ENCODE data around the gene ATOX1. TPM values are rescaled to one million over a fixed set of nuclear protein-coding genes. Genes with fewer than 3 reads are reported as not detected.

ATOX1 gene
- total and polyA plus RNA-seq, 2 experiments from 2014 or later = 118 to 134 TPM

DNA sequence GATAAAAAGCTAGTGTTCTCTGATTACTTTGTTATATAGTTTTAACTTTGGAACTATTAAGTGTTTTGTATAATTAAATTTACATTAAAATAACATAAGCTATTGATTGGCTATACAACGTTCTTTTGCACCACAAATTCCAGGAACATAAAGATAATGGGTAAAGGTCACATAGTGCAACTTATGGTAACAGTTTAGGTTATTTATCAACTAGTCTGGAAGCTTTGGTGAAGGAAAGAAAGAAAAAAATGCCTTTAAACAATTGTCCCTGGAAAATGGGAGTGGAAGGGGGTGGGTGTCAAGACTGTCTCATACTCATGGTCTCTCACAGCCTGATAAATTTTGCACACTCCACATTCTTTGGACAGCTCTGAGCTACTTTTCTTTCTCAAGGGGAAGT lies 54.7 kb downstream of the ATOX1 start:
- Mint-ChIP-seq H3K27me3 (ENCODE audit: insufficient read depth, low read depth, poor library complexity) (peaks cover 3% of the 10 kb centered on the region), H3K27ac (no peak overlapping the region), H3K36me3 (ENCODE audit: low read depth) (no peaks in the 10 kb centered on the region), H3K9me3 (no peaks in the 10 kb centered on the region; the same call in 2 of the 3 replicates), H3K4me1 (peaks cover 14% of the 10 kb centered on the region), H3K4me3 (no peak overlapping the region)
- DNase-seq (ENCODE audit: low spot score) (no peak), ATAC-seq (no peak)
- Histone ChIP-seq H3K4me1 (ENCODE audit: insufficient read depth) (no peaks in the 10 kb centered on the region; the same call in 1 of the 2 replicates), H2AFZ (no peak overlapping the region), H3K9me2 (ENCODE audit: insufficient read depth) (no peaks in the 10 kb centered on the region), H4K20me1 (replicated peaks; ENCODE audit: insufficient read depth) (no peaks in the 10 kb centered on the region), H3K36me3 (ENCODE audit: insufficient read depth) (no peaks in the 10 kb centered on the region), H3K27ac (ENCODE audit: low read depth) (no peak overlapping the region), H3K4me3 (no peak overlapping the region), H3K79me2 (replicated peaks; ENCODE audit: insufficient read depth) (no peaks in the 10 kb centered on the region), H3K27me3 (ENCODE audit: insufficient read depth) (no peaks in the 10 kb centered on the region), H3F3A (replicated peaks; ENCODE audit: low read depth) (no peaks in the 10 kb centered on the region), H3K4me2 (no peak overlapping the region)
- TF ChIP-seq STAT1 (IDR thresholded peaks at IDR 0.05; ENCODE audit: unreplicated experiment) (no peak), JUNB (IDR thresholded peaks at IDR 0.05; ENCODE audit: unreplicated experiment) (no peak)

DNA sequence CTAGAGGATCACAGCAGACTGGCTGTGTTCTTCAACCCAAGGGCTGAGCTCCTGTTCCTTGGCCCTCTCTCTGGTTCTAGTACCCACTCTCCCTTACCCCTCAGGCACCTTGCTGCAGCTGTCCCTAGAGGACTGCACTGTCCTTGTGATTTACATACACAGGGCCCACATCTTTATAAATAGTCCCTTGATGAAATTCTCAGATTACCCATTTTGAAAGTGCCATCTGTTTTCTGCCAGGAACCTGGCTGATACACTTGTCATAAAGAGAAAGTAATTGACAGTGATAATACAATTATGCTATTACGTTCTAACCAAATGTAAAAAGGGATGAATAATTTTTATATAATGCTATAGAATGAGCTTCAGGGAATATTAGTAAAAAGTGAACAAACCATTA lies 55.2 kb downstream of the ATOX1 start:
- H3K27ac Mint-ChIP-seq = no peak overlapping the region
- no peaks in the 10 kb centered on the region for H3K36me3 ChIP-seq (ENCODE audit: insufficient read depth)
- H3K9me2 ChIP-seq (ENCODE audit: insufficient read depth) = no peaks in the 10 kb centered on the region
- no peak overlapping the region; the same call in 1 of the 2 replicates for H2AFZ ChIP-seq
- no peak overlapping the region for H3K4me3 ChIP-seq
- H3K4me1 ChIP-seq (ENCODE audit: insufficient read depth) = no peaks in the 10 kb centered on the region; the same call in 1 of the 2 replicates
- no peaks in the 10 kb centered on the region for H3K27me3 ChIP-seq (ENCODE audit: insufficient read depth)
- H3K79me2 ChIP-seq (replicated peaks; ENCODE audit: insufficient read depth) = no peaks in the 10 kb centered on the region
- H3K4me3 Mint-ChIP-seq = no peak overlapping the region
- no peaks in the 10 kb centered on the region for H3K36me3 Mint-ChIP-seq (ENCODE audit: low read depth)
- no peak overlapping the region for H3K27ac ChIP-seq (ENCODE audit: low read depth)
- TF ChIP-seq, protein P1, sequence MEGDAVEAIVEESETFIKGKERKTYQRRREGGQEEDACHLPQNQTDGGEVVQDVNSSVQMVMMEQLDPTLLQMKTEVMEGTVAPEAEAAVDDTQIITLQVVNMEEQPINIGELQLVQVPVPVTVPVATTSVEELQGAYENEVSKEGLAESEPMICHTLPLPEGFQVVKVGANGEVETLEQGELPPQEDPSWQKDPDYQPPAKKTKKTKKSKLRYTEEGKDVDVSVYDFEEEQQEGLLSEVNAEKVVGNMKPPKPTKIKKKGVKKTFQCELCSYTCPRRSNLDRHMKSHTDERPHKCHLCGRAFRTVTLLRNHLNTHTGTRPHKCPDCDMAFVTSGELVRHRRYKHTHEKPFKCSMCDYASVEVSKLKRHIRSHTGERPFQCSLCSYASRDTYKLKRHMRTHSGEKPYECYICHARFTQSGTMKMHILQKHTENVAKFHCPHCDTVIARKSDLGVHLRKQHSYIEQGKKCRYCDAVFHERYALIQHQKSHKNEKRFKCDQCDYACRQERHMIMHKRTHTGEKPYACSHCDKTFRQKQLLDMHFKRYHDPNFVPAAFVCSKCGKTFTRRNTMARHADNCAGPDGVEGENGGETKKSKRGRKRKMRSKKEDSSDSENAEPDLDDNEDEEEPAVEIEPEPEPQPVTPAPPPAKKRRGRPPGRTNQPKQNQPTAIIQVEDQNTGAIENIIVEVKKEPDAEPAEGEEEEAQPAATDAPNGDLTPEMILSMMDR (conservative IDR thresholded peaks at IDR 0.05; ENCODE audit: low read depth in 2 of 2) = no peak
- no peak for TF ChIP-seq ZNF114 (CRISPR knock-in tag; IDR thresholded peaks at IDR 0.05)
- TF ChIP-seq, protein P2, sequence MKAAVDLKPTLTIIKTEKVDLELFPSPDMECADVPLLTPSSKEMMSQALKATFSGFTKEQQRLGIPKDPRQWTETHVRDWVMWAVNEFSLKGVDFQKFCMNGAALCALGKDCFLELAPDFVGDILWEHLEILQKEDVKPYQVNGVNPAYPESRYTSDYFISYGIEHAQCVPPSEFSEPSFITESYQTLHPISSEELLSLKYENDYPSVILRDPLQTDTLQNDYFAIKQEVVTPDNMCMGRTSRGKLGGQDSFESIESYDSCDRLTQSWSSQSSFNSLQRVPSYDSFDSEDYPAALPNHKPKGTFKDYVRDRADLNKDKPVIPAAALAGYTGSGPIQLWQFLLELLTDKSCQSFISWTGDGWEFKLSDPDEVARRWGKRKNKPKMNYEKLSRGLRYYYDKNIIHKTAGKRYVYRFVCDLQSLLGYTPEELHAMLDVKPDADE (IDR thresholded peaks at IDR 0.05) = no peak
- H3F3A ChIP-seq (replicated peaks; ENCODE audit: low read depth) = no peaks in the 10 kb centered on the region
- DNase-seq (ENCODE audit: low spot score) = no peak
- no peak for ATAC-seq
- H3K27me3 Mint-ChIP-seq (ENCODE audit: insufficient read depth, low read depth, poor library complexity) = peaks cover 3% of the 10 kb centered on the region
- no peaks in the 10 kb centered on the region; the same call in 2 of the 3 replicates for H3K9me3 Mint-ChIP-seq
- peaks cover 10% of the 10 kb centered on the region for H3K4me1 Mint-ChIP-seq
- H4K20me1 ChIP-seq (replicated peaks; ENCODE audit: insufficient read depth) = no peaks in the 10 kb centered on the region
- no peak overlapping the region for H3K4me2 ChIP-seq

DNA sequence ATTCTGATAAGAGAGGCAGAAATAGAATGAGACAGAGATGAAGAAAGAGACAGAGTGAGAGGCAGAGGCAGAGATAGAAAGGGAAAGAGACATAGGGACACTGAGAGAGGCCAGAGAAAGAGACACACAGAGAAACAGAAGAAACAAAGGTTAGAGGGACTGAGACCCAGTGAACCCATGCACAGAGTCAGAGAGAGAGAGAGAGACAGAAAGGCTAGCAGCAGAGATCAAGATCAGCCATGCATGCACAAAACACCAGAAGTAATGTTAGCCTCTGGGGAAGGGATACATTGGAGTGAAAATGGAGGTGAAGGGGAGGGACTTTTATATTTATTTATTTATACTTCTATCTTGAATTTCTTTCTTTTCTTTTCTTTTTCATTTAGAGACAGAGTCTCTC lies 57.6 kb downstream of the ATOX1 start:
- Histone ChIP-seq H3F3A (replicated peaks; ENCODE audit: low read depth) (no peaks in the 10 kb centered on the region), H3K4me2 (no peak overlapping the region), H3K27ac (ENCODE audit: low read depth) (no peak overlapping the region), H2AFZ (no peak overlapping the region), H4K20me1 (replicated peaks; ENCODE audit: insufficient read depth) (no peaks in the 10 kb centered on the region), H3K79me2 (replicated peaks; ENCODE audit: insufficient read depth) (no peaks in the 10 kb centered on the region), H3K4me3 (no peak overlapping the region), H3K36me3 (ENCODE audit: insufficient read depth) (no peaks in the 10 kb centered on the region), H3K27me3 (ENCODE audit: insufficient read depth) (no peaks in the 10 kb centered on the region), H3K9me2 (ENCODE audit: insufficient read depth) (no peaks in the 10 kb centered on the region), H3K4me1 (ENCODE audit: insufficient read depth) (peaks cover 17% of the 10 kb centered on the region)
- Mint-ChIP-seq H3K9me3 (no peaks in the 10 kb centered on the region; the same call in 2 of the 3 replicates), H3K36me3 (ENCODE audit: low read depth) (no peaks in the 10 kb centered on the region), H3K4me3 (no peak overlapping the region), H3K27ac (no peak overlapping the region), H3K4me1 (peaks cover 20% of the 10 kb centered on the region), H3K27me3 (ENCODE audit: insufficient read depth, low read depth, poor library complexity) (peaks cover 3% of the 10 kb centered on the region)
- no peak for ATAC-seq
- no peak for DNase-seq (ENCODE audit: low spot score)
- TF ChIP-seq EZH2phosphoT487 (IDR thresholded peaks at IDR 0.05; ENCODE audit: unreplicated experiment) = no peak
- TF ChIP-seq, protein P3, sequence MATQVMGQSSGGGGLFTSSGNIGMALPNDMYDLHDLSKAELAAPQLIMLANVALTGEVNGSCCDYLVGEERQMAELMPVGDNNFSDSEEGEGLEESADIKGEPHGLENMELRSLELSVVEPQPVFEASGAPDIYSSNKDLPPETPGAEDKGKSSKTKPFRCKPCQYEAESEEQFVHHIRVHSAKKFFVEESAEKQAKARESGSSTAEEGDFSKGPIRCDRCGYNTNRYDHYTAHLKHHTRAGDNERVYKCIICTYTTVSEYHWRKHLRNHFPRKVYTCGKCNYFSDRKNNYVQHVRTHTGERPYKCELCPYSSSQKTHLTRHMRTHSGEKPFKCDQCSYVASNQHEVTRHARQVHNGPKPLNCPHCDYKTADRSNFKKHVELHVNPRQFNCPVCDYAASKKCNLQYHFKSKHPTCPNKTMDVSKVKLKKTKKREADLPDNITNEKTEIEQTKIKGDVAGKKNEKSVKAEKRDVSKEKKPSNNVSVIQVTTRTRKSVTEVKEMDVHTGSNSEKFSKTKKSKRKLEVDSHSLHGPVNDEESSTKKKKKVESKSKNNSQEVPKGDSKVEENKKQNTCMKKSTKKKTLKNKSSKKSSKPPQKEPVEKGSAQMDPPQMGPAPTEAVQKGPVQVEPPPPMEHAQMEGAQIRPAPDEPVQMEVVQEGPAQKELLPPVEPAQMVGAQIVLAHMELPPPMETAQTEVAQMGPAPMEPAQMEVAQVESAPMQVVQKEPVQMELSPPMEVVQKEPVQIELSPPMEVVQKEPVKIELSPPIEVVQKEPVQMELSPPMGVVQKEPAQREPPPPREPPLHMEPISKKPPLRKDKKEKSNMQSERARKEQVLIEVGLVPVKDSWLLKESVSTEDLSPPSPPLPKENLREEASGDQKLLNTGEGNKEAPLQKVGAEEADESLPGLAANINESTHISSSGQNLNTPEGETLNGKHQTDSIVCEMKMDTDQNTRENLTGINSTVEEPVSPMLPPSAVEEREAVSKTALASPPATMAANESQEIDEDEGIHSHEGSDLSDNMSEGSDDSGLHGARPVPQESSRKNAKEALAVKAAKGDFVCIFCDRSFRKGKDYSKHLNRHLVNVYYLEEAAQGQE (IDR thresholded peaks at IDR 0.05; ENCODE audit: unreplicated experiment) = no peak
- TF ChIP-seq STAT1 (IDR thresholded peaks at IDR 0.05; ENCODE audit: unreplicated experiment) = no peak
- TF ChIP-seq CREB1 (CRISPR knock-in tag; IDR thresholded peaks at IDR 0.05; ENCODE audit: low read depth) = no peak
- TF ChIP-seq JUNB (IDR thresholded peaks at IDR 0.05; ENCODE audit: unreplicated experiment) = no peak
- TF ChIP-seq, protein P1 (conservative IDR thresholded peaks at IDR 0.05; ENCODE audit: low read depth in 2 of 2) = no peak
- TF ChIP-seq ZNF331 (CRISPR knock-in tag; IDR thresholded peaks at IDR 0.05; ENCODE audit: low read depth) = no peak
- TF ChIP-seq EZH2 (IDR thresholded peaks at IDR 0.05; ENCODE audit: low read depth, unreplicated experiment) = no peak
- TF ChIP-seq ZNF114 (CRISPR knock-in tag; IDR thresholded peaks at IDR 0.05) = no peak
- no peak for TF ChIP-seq NANOG (IDR thresholded peaks at IDR 0.05; ENCODE audit: borderline replicate concordance)

All from GM23338 (cell line).